Measurements from ENCODE around the gene LAIR2.

LAIR2 gene

DNA sequence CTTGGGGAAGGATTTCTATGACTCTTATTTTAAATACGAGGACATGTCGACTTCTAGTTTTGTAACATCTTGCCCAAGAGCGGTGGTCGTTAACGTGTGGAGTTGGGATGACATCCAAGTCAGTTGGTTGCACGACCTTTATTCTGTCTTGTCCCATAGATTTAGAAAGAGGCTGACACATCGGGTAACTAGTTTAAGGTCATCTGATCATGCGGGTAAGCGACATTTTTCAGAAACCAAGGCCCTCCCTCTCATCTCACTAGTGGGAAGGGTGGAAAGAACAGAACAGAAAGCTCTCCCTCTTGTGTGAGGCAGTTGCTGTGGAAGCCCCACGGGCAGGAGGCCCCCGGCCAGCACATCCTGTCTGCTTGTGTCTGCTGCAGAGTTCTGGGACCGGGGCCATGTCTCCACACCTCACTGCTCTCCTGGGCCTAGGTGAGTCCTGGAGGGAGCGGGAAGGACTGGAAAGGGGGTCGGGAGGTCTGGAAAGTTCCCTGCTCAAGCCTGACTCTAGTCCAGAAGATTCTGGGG is at the start of gene LAIR2:
LAIR2 (plus strand) TSS at position 314 of the 531 bp plus-strand sequence; CDS start at position 402, 88 bp downstream.
- H3K9ac ChIP-seq = no peak within 1 kb of the TSS
- H3K79me2 ChIP-seq = no peaks in the 10 kb centered on the region
- no peaks in the 10 kb centered on the region for H3K36me3 ChIP-seq (ENCODE audit: control insufficient read depth, insufficient read depth, low read length)
- H3K9me3 ChIP-seq (ENCODE audit: control insufficient read depth, low read length) = no peaks in the 10 kb centered on the region
- no peak within 1 kb of the TSS for H3K4me2 ChIP-seq (ENCODE audit: low read length)
- H3K4me3 ChIP-seq (ENCODE audit: low read depth, low read length) = no peak within 1 kb of the TSS
- TF ChIP-seq, protein P1, sequence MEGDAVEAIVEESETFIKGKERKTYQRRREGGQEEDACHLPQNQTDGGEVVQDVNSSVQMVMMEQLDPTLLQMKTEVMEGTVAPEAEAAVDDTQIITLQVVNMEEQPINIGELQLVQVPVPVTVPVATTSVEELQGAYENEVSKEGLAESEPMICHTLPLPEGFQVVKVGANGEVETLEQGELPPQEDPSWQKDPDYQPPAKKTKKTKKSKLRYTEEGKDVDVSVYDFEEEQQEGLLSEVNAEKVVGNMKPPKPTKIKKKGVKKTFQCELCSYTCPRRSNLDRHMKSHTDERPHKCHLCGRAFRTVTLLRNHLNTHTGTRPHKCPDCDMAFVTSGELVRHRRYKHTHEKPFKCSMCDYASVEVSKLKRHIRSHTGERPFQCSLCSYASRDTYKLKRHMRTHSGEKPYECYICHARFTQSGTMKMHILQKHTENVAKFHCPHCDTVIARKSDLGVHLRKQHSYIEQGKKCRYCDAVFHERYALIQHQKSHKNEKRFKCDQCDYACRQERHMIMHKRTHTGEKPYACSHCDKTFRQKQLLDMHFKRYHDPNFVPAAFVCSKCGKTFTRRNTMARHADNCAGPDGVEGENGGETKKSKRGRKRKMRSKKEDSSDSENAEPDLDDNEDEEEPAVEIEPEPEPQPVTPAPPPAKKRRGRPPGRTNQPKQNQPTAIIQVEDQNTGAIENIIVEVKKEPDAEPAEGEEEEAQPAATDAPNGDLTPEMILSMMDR (IDR thresholded peaks at IDR 0.05) = no peak
- H2AFZ ChIP-seq = no peak within 1 kb of the TSS
- no peaks in the 10 kb centered on the region for H3K4me1 ChIP-seq
- no peaks in the 10 kb centered on the region for H3K27me3 ChIP-seq (ENCODE audit: control insufficient read depth, insufficient read depth, low read length)
- no peak within 1 kb of the TSS for H3K27ac ChIP-seq

DNA sequence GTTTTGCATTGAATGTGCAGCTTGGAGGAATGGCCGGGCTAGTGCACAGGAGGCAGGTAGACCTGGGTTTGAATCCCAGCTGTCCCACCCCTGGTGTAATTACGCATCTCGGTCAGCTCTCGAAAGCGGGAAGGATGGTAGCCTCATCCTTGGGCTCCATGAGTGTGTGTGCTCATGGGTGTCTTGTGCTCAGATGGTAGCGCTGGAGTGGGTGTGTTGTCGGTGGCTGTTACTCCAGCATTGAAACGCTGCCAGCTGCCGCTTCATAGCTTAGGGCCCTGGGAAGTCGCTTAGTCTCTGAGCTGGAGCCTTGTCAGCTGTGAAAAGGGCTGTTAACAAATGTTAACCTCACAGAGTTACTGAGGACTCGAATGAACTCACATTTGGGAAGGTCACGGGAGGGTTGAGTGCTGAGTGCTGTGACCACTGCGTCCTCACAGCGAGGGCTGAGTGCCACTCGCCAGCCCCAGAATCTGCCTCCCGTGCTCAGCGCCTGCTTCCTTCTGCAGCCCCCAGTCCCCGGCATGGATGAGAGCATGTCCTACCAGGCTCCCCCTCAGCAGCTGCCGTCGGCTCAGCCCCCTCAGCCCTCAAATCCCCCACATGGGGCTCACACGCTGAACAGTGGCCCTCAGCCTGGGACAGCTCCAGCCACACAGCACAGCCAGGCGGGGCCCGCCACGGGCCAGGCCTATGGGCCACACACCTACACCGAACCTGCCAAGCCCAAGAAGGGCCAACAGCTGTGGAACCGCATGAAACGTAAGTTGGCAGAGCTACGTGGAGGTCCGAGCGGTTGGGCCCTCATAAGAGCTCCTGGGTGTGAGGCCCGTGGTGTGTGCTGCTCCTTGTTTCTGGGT is 48.5 kb upstream of the LAIR2 start:
- no peaks in the 10 kb centered on the region for H3K27me3 ChIP-seq (ENCODE audit: control insufficient read depth, insufficient read depth, low read length)
- no peak overlapping the region for H3K27ac ChIP-seq
- H3K9ac ChIP-seq = no peak overlapping the region
- TF ChIP-seq, protein P1 (IDR thresholded peaks at IDR 0.05) = no peak
- peaks cover 63% of the 10 kb centered on the region for H3K79me2 ChIP-seq
- no peaks in the 10 kb centered on the region for H3K9me3 ChIP-seq (ENCODE audit: control insufficient read depth, low read length)
- no peak overlapping the region for H3K4me2 ChIP-seq (ENCODE audit: low read length)
- no peak overlapping the region for H3K4me3 ChIP-seq (ENCODE audit: low read depth, low read length)
- H2AFZ ChIP-seq = no peak overlapping the region
- H3K36me3 ChIP-seq (ENCODE audit: control insufficient read depth, insufficient read depth, low read length) = no peaks in the 10 kb centered on the region
- H3K4me1 ChIP-seq = peaks cover 13% of the 10 kb centered on the region

GRCh38 chr19:54454781-54455675 is 47.6 kb upstream of the LAIR2 start:
- Histone ChIP-seq H3K27ac (no peak overlapping the region), H3K4me3 (ENCODE audit: low read depth, low read length) (no peak overlapping the region), H3K4me1 (peaks cover 13% of the 10 kb centered on the region), H3K27me3 (ENCODE audit: control insufficient read depth, insufficient read depth, low read length) (no peaks in the 10 kb centered on the region), H3K9ac (no peak overlapping the region), H3K79me2 (peaks cover 57% of the 10 kb centered on the region), H2AFZ (no peak overlapping the region), H3K4me2 (ENCODE audit: low read length) (no peak overlapping the region), H3K9me3 (ENCODE audit: control insufficient read depth, low read length) (no peaks in the 10 kb centered on the region), H3K36me3 (ENCODE audit: control insufficient read depth, insufficient read depth, low read length) (no peaks in the 10 kb centered on the region)
- TF ChIP-seq, protein P1 (IDR thresholded peaks at IDR 0.05) = no peak

DNA sequence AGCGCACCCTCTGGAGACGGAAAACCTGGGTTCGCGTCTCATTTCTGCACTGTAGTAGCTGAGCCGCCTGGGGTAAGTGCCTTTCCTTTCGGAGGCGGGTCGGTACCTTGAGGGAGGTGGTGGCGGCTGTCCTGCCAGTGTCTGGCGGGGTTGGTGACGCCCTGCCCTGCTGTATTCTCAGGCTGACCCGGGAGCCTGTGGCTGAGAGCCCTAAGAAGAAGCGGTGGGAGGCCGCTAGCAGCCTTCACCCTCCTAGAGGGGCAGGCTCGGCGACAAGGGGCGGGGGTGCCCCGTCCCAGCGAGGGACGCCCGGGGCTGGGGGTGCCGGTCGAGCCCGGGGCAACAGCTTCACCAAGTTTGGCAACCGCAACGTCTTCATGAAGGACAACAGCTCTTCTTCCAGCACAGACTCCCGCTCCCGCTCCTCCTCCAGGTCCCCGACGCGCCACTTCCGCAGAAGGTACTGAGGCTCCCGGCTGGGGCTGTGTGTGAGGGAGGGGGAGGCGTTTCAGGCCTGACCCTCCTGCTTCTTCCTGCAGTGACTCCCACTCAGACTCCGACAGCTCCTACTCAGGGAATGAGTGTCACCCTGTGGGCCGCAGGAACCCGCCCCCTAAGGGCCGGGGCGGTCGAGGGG is 46.7 kb upstream of the LAIR2 start:
- no peak overlapping the region for H3K9ac ChIP-seq
- no peak overlapping the region for H3K27ac ChIP-seq
- no peaks in the 10 kb centered on the region for H3K27me3 ChIP-seq (ENCODE audit: control insufficient read depth, insufficient read depth, low read length)
- no peaks in the 10 kb centered on the region for H3K9me3 ChIP-seq (ENCODE audit: control insufficient read depth, low read length)
- H3K4me2 ChIP-seq (ENCODE audit: low read length) = no peak overlapping the region
- no peak overlapping the region for H2AFZ ChIP-seq
- TF ChIP-seq, protein P1 (IDR thresholded peaks at IDR 0.05) = no peak
- peaks cover 6% of the 10 kb centered on the region for H3K4me1 ChIP-seq
- no peak overlapping the region for H3K4me3 ChIP-seq (ENCODE audit: low read depth, low read length)
- peaks cover 48% of the 10 kb centered on the region for H3K79me2 ChIP-seq
- H3K36me3 ChIP-seq (ENCODE audit: control insufficient read depth, insufficient read depth, low read length) = no peaks in the 10 kb centered on the region

All from parathyroid adenoma (tissue), 2 donors.